GM20431 (cell line): ENCODE measurements around the gene SC5D.

Experiments
- in situ Hi-C: fragments of 300-500 bp; cut with MseI, MboI; formaldehyde crosslinking; loops from one replicate; pipeline ENCODE4 v1.15.0; 2020; ENCODE audit warnings: low sequenced_read_pairs; ENCODE audit not compliant: unreplicated experiment

SC5D gene

DNA sequence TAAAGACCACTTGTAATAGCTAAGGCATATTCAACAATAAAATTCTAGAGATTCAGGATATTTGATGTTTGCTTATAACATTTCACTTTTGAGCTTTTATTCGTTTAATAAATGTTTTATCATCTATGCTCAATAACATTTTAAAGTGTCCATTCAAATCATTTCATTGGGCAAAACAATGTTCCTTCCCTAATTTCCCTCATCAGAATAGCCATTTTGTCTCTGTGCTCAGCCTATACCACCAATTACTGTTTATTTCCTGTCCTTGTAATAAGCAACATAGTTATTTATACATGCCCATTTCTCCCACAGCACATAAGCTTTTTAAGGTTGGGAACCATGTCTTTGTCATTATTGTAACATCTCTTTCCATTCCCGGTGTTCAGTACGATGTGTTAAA is 1.3 kb upstream of the SC5D start:
- in situ Hi-C loops: no loop called here

DNA sequence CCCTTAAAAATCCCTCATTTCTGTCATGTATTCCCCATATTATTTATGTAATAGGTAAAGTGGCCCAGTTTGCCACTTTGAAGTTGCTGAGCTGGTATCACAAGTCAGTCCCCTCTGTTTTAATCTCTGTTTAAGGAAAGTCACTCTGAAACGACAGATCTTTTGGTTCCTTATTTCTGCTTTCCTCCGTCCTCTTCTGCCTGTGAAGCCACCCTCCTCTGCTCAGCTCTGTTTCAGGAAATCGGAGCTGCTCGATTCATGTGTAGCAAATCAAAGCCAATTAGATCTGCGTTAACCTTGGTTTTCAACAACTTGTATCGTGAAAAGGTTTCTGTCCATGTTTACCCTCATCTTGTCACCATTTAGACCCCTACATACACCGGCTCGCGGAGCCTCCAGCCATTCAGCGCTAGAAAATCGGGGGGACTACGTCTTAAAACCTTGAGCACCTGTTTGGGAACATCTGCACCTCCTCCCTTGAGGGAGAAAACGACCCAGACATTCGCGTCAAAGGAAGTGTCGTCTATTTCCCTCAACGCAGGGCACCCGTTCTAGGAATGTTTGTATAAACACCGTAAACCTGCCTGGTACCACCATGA is 576 bp upstream of the SC5D start:
- in situ Hi-C loops: no loop called here

DNA sequence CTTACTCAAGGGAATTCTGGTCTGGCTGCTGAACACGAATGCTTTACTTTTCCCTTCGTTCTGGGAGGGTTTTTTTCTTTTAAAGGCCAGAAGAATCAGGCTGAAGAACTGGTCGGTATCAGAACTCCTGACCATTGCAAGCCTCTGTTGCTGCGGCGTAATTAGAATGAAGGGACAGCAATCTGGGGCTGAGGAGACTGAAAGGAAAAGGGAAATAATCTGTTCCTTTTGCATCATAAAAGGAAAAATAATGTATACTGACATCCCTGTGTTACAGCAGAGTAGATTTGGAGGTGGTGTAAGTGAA is 670 bp downstream of the SC5D start:
- in situ Hi-C loops: no loop called here

DNA sequence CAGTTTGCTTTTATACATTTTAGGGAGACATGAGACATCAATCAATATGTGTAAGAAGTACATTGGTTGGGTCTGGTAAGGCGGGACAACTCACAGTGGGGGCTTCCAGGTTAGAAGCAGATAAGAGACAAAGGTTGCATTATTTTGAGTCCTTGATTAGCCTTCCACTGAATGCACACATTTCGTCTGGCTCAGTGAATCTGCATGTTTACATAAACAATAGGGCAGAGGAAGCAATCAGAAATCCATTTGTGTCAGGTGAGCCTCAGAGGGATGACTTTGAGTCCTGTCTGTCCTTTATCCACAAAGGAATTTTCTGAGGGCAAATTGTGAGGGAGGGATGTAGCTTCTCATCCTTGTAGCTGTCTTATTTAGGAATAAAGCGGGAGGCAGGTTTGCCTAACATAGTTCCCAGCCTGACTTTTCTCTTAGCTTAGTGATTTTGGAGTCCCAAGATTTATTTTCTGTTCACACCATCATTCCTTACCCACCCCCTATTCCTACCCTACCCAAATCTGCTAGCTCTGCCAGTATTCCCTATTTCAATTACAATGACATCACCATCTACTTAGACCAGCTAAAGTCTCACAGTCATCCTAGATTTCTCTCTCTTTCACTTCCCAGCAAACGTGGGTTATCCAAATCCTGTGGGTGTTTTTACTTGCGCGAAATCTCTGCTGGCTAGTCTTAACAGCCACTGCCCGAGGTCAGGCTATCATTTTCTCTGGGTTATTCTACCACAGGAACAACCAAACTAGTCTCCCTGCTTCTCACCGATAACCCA is 2.9 kb downstream of the SC5D start:
- in situ Hi-C loops: no loop called here

DNA sequence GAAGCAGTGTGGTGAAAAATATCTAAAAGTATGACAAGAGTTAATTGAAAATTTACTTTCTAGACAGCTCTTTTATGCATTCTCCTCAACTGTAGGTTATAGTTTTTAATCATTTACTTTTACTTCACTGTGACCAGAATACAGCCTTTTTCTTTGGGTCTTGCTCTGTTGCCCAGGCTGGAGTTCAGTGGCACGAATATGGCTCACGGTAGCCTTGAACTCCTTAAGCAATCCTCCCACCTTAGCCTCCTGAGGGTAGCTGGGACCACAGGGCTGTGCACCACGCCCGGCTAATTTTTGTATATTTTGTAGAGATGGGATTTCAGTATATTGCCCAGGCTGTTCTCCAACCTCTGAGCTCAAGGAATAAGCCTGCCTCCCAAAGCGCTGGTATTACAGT is 5.3 kb downstream of the SC5D start:
- in situ Hi-C loops: no loop called here

DNA sequence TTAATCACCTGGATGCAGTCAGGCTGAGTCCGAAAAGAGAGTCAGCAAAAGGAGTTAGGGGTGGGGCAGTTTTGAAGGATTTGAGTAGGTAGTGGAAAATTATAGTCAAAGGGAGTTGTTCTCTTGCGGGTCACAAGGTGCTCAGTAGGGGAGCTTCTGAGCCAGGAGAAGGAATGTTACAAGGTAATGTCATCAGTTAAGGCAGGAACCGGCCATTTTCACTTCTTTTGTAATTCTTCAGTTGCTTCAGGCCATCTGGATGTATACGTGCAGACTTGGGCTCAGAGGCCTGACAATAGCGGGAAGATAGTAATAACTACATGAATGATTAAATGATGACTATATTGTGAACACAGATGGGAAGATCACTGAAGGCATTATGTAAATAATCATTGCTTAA is 6.2 kb downstream of the SC5D start:
- in situ Hi-C loops: no loop called here

DNA sequence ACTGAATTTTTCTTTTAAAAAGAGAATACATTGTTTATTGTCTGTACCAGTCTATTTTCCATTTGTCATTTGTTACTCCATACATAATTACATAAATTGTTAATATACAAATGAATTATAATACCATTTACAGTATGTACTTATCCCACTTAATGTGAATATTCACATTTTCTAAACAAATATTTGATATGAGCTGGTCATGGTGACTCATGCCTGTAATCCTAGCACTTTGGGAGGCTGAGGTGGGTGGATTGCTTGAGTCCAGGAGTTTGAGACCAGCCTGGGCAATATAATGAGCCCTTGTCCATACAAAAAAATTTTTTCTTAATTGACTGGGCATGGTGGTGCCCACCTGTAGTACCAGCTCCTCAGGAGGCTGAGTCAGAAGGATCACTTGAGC is 6.8 kb downstream of the SC5D start:
- in situ Hi-C loops: no loop called here

DNA sequence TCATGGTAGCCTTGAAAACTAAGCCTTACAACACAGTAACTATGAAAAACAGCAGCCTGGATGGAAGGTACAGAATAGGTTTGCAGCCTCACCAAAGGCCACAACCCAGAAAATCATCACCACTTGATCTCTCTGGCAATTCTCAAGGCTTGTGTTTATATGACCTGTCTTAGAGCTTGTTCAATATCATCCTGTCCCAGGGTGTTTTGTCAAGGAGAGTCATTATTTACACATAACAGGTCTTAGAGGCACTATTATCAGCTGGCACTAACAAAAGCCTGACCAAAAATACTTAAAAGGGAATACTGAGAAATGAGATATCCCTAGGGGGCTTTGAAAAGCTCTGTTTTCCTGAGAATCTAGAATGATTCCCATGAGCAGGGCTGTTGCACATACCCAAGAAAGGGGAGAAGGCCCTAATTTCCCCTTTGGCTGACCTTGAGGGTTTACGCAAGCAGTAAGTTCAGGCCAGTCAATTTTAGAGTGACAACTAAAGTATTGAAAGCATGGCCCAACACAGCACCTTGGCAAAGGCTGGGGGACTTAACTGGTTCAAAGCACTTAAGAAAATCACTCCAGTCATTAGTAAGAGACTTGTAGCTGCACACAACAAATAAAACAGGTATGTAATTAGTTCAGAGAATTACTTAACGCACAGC is 7.9 kb downstream of the SC5D start:
- in situ Hi-C loops: no loop called here

DNA sequence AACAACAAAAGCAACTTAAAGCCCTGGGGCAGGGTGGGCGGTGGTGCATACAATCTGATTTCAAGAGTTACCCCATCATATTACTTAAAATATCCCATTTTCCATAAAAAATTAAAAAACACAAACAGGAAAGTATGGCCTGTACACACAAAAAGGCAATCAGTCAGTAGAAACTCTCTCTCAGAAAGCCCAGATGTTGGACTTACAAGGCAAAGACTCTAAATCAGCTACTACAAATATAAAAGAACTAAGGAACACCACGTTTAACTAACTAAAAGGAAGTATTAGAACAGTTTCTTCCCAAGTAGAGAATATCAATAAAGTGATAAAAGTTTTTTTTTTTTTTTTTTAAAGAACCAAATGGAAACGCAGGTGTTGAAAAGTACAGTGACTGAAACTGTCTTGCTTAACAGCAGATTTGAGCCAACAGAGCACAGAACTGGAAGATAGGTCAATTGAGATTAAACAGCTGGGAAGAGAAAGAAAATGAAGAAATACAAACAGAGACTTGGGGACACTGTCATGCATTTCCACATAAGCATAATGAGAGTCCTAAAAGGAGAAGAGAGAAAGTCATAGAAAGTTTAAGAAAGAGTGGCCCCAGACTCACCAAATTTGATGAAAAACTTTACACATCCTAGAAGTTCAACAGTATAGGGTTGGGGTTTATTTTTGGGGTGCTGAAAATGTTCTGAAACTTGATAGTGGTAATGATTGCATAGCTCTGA is 8.6 kb downstream of the SC5D start:
- in situ Hi-C loops: no loop called here

DNA sequence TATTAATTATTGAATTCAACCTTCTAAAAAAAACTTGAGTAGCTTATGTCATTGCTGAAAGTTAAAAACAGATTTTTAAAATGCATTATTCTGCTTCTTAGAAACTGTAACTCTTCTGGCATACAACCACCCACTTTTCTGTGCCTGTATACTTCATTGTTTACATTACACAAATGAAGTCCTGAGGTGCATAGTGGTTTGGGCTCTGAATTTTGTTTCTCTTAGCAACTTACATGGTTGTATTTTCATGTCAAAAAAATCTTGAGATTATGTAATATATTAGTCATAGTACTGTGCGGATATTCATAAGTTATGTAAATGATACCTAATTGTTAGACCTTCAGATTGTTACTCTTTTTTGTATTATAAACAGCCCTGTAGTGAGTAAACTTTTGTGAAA is 12.2 kb downstream of the SC5D start:
- in situ Hi-C loops: no loop called here

DNA sequence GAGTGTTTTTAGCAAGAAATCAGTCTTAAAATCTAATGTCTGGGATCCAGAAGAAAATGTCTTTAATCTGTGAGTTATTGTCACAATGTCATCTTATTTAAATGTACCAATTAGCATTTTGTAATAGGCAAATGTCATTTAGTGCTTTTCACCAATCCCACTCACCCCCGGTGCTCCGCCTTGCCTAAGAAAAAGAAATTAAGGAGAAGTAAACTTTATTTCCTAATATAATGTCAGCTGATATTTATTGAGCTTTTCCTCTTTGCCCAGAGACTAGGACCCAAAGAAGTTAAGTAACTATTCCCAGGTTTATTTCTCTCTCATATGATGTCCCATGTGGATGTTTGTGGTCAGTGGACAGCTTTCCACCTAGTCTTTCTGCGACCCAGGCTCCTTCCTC is 16.2 kb downstream of the SC5D start:
- in situ Hi-C loops: no loop called here

DNA sequence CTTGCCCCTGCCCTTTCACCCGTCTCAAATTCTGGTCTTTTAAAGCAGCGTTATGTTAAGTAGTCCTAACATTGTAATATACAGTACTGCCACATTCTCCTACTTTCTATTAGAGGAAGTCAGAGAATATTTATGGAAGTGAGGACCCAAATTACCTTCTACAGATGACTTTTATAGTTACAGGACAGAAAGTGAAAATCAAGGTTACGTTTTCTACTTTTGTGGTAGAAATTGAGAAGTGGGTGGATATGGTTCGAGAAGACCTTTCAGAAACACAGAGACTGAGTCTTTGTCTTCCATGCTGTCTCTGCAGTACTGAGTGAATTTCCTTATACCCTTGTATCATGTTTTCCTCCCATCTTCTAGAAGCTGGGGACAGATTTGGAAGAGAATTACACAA is 17.1 kb downstream of the SC5D start:
- in situ Hi-C loops: loop anchor here (10.0 kb wide), 1 partner anchor 285 kb away; no protein-coding TSS in a partner anchor

DNA sequence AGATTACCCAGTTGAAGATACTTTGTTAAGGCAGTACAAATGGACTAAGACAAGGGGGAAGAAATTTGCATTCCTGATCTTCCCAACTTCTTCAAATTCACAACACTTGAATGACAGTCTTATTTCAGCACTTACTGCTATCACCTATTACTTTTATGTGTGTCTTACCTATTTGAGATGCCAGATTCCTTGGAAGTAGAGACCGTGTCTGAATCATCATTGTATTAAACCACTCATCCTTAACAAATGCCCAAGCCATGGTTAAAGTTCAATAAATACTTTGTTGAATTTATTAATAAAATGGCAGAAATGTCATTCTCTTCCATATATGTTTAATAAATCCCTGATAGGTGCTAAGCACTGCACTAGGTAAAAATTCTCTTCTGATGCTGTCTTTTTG is 18.3 kb downstream of the SC5D start:
- in situ Hi-C loops: loop anchor here (10.0 kb wide), 1 partner anchor 284 kb away; no protein-coding TSS in a partner anchor

DNA sequence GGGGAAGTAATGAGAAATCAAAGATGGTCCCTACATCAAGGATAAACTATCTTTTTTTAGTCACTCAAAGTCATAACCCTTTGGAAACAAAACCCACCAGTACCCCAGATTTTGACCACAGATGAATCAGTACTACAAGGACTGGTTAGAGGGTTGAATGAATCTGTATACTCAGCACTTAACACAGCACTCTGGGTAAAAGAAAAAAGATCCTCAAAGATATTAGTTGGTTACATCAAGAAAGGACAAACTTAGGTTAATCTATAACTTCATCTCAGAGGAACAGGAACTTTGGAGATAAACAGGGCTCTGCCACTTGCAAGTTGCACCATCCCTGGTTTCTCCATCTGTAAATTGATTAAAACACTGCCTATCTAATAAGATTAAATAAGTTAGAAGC is 18.8 kb downstream of the SC5D start:
- in situ Hi-C loops: loop anchor here (10.0 kb wide), 1 partner anchor 283 kb away; no protein-coding TSS in a partner anchor

DNA sequence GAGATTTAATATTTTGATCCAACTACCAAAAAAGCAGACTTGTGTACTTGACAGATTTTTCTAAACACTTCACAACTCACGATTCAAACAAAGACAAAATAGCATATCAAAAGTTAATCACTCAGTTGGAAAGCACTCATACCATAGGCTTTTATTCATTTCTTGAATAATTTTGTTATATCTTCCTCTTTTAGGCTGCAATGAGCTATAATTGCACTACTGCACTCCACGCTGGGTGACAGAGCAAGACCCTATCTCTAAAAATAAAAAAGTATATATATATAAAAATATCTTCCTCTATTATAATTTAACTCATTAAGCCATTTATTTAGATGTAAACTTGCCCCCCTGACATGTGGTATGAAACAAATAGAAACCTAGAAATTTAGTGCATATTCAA is 19.9 kb downstream of the SC5D start:
- in situ Hi-C loops: loop anchor here (10.0 kb wide), 1 partner anchor 282 kb away; no protein-coding TSS in a partner anchor

DNA sequence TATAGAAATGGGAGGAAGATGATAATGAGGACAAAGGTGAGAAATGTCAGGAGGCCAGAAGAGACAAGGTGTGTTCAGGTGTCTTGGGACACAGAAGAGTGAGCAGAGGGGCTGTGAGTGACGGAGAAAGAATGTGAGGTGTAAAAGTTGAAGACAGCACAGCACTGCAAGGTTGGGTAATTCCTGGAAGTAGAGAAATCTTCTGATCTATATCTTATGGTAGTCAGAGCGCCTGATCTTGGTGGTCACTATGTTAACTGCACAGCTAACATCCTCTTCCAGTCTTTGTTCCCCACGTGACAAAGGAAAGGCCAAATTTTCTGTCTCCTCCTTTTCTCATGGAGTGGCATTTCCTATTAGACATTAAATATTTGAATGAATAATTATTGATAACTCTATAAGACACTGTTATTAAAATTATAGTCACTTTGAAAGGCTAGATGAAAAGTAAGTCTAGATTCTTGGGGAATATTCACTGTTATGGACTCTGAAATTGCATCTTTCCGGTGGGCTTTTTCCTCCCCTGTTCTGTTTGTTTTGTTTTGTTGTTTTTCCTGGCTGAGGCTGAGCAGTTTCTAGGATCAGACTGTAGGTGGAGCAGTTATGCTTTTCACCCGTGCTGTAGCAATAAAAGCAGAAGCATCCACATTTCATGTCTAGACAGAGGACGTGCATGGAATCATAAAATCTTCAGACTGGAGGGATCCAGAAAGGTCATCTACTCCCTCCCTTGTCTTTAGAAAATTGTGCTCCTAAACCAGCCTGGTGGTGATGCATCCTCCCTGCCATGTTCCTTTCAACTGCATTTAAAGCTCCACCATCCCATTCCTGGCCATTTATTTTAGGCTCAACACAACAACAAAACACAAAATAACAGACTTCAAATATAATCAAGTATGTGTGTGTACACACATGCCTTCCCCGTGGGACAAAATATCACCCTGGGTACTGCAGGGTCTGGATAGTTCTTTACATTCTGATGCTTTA is 26.6 kb downstream of the SC5D start:
- in situ Hi-C loops: loop anchor here (10.0 kb wide), 1 partner anchor 276 kb away; no protein-coding TSS in a partner anchor

DNA sequence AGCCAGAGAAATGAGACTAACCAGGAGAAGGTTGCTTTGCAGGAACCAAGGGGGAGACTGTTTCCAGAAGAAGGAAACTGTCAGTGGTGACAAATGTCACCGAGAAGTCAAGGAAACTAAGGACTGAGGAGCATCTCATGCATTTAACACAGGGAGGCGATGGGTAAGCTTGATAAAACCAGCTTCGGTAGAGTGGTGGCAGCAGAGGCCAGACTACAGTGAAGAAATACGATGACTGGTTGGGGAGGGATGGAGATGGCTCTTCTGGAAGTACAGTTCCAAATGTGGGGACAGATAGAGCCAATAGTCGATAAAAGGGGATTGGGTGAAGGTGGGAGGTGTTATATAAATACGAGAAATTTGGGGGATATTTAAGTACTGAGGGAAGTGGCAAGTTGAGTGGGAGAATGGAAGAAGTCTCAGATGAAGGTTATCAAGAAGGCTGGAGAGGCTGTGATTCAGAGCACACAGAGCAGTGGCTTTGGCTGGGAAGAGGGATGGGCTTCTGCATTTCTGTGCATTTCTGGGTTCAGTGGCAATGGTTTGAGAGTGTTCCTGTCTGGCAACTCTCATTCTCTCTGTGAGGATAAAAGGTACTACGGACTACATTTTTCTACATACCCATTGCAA is 29.2 kb downstream of the SC5D start:
- in situ Hi-C loops: no loop called here

DNA sequence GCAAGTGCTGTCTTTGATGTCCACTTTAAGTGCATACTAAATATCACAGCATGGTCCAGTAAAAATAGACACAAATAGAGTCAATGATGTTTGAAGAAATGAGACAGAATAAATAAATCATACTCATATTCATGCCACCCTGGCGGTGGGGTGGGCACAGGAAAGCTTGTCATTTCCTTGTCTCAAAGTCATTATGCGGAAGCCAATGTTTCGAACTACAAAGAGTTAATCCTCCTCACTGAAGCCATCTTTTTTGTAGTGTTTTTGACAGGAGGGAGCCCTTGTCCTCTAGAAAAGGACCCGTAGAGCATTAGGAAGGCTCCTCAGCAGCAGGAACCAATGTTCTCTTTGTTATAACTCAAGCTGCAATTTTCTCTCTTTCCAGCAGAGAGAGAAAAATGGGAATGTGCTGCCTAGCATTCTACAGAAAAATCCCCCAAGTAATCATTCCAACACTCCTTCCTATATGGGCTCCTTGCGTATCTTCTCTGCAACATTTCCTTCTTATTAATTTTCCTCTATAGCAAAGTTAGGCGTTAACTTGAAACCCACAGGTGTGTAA is 30.6 kb downstream of the SC5D start:
- in situ Hi-C loops: no loop called here

DNA sequence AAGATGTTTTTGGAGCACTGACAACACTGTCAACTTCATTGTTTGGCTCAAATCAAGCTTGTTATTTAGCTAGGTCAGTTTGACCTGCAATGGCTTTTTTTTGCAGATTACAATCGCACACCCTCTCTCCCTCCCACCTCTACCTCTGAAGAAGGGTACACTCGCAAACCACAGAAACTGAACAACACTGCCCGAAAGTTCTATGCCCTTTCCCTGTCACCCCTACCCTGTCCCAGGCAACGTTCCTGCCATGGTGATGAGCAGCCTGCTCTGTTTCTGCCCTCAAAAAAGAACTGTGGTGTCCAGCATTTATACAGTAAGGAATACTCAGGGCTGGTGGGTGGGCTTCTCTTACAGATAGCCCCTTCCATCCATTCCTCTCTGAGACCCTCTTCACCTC is 33.7 kb downstream of the SC5D start:
- in situ Hi-C loops: no loop called here
